Measurements from ENCODE around the gene OR10D3. TPM values are rescaled to one million over a fixed set of nuclear protein-coding genes. Genes with fewer than 3 reads are reported as not detected.

The OR10D3 gene
- total and polyA plus RNA-seq, 10 of the 15 experiments (the other 5 are each of a cell fraction or from before 2014, with no cell fraction given): not detected

- H3K9ac ChIP-seq (ENCODE audit: control insufficient read depth, insufficient read depth, low read length): no peak overlapping the region
- H3K9me3 ChIP-seq (replicated peaks; ENCODE audit: control insufficient read depth, insufficient read depth, low read length): no peaks in the 10 kb centered on the region
- no peak overlapping the region for H3K4me3 ChIP-seq
- no peaks in the 10 kb centered on the region for H4K20me1 ChIP-seq (ENCODE audit: control insufficient read depth, insufficient read depth)
- BruUV-seq (replicated peaks): no TSS peak
- DNase-seq (ENCODE audit: low read depth, low spot score) (no peak), FAIRE-seq (no peak), ATAC-seq (no peak)
- intact Hi-C loops (cut with micrococcal nuclease; ENCODE audit: unreplicated experiment): no loop called here
- no peak overlapping the region for H3K4me2 ChIP-seq (ENCODE audit: control insufficient read depth, insufficient read depth)
- TF ChIP-seq ZNF274 (IDR thresholded peaks at IDR 0.05; ENCODE audit: insufficient read depth, insufficient read length) (no peak), POLR2AphosphoS2 (IDR thresholded peaks at IDR 0.05; ENCODE audit: low read depth, low read length) (no peak), CHD1 (IDR thresholded peaks at IDR 0.05; ENCODE audit: low read depth, low read length) (no peak), NFYA (IDR thresholded peaks at IDR 0.05; ENCODE audit: borderline replicate concordance, low read depth, low read length) (no peak), ESRRA (IDR thresholded peaks at IDR 0.05; ENCODE audit: low read length) (no peak), CHD4 (IDR thresholded peaks at IDR 0.05) (no peak), BRCA1 (IDR thresholded peaks at IDR 0.05; ENCODE audit: low read depth, low read length) (no peak)
- no peaks in the 10 kb centered on the region; a peak in 1 of 4 replicates for H3K27me3 ChIP-seq (replicated peaks in 1 of 2; ENCODE audit: control insufficient read depth in 2 of 2, insufficient read depth in 2 of 2, low read length in 1 of 2)
- SMC1A ChIA-PET (ENCODE audit: uncharacterized antibody, unreplicated experiment): interaction anchor here (1.0 kb wide), 1 partner anchor 90 kb away, joined by 3 read pairs; no protein-coding TSS in a partner anchor
- POLR2A ChIA-PET: no interaction called here
- H3K36me3 ChIP-seq (ENCODE audit: control insufficient read depth in 2 of 2, insufficient read depth in 2 of 2, low read length in 1 of 2): no peaks in the 10 kb centered on the region
- CTCF ChIA-PET: no interaction called here
- no peaks in the 10 kb centered on the region for H3K4me1 ChIP-seq (ENCODE audit: control insufficient read depth, insufficient read depth, low read length)
- no peaks in the 10 kb centered on the region for H3K79me2 ChIP-seq (ENCODE audit: control insufficient read depth, insufficient read depth, low read length)
- no peak overlapping the region for H3K27ac ChIP-seq (ENCODE audit: control insufficient read depth, insufficient read depth)
- H2AFZ ChIP-seq (ENCODE audit: control insufficient read depth, low read depth, low read length): no peak overlapping the region
- RAD21 ChIA-PET (ENCODE audit: unreplicated experiment): no interaction called here
- in situ Hi-C loops (cut with MboI): no loop called here
These were observed 28.2 kb downstream of the OR10D3 start for GRCh38 chr11:124211321-124211720.

GRCh38 chr11:124214027-124214426 is 30.9 kb downstream of the OR10D3 start:
- in situ Hi-C loops (cut with MboI): no loop called here
- H3K9me3 ChIP-seq (replicated peaks; ENCODE audit: control insufficient read depth, insufficient read depth, low read length): no peaks in the 10 kb centered on the region
- DNase-seq (ENCODE audit: low read depth, low spot score): no peak
- no peak for TF ChIP-seq REST (IDR thresholded peaks at IDR 0.05; ENCODE audit: low read depth, low read length)
- no peak for TF ChIP-seq PML (IDR thresholded peaks at IDR 0.05; ENCODE audit: low read length)
- no peak for TF ChIP-seq CEBPB (IDR thresholded peaks at IDR 0.05; ENCODE audit: borderline replicate concordance in 1 of 2, low read depth in 2 of 2, low read length in 2 of 2)
- ChIA-PET POLR2A (no interaction called here), SMC1A (ENCODE audit: uncharacterized antibody, unreplicated experiment) (interaction anchor here (1.0 to 1.3 kb wide), 2 partner anchors 11 to 20 kb away, joined by 3 read pairs; no protein-coding TSS in a partner anchor), RAD21 (ENCODE audit: unreplicated experiment) (no interaction called here), CTCF (no interaction called here)
- no peak overlapping the region for H2AFZ ChIP-seq (ENCODE audit: control insufficient read depth, low read depth, low read length)
- WGBS (ENCODE audit: insufficient coverage, insufficient replicate concordance, low lambda C conversion rate, missing lambda C conversion rate): 24% methylated on average over 3 of the region's 3 CpGs
- no peaks in the 10 kb centered on the region for H4K20me1 ChIP-seq (ENCODE audit: control insufficient read depth, insufficient read depth)
- H3K9ac ChIP-seq (ENCODE audit: control insufficient read depth, insufficient read depth, low read length): no peak overlapping the region
- no peak for ATAC-seq
- BruUV-seq (replicated peaks): no TSS peak
- H3K4me1 ChIP-seq (ENCODE audit: control insufficient read depth, insufficient read depth, low read length): no peaks in the 10 kb centered on the region
- H3K36me3 ChIP-seq (ENCODE audit: control insufficient read depth in 2 of 2, insufficient read depth in 2 of 2, low read length in 1 of 2): no peaks in the 10 kb centered on the region
- H3K27me3 ChIP-seq (replicated peaks in 1 of 2; ENCODE audit: control insufficient read depth in 2 of 2, insufficient read depth in 2 of 2, low read length in 1 of 2): no peaks in the 10 kb centered on the region; a peak in 1 of 4 replicates
- no peak overlapping the region for H3K27ac ChIP-seq (ENCODE audit: control insufficient read depth, insufficient read depth)
- H3K4me2 ChIP-seq (ENCODE audit: control insufficient read depth, insufficient read depth): no peak overlapping the region
- intact Hi-C loops (cut with micrococcal nuclease; ENCODE audit: unreplicated experiment): no loop called here
- H3K4me3 ChIP-seq: no peak overlapping the region
- H3K79me2 ChIP-seq (ENCODE audit: control insufficient read depth, insufficient read depth, low read length): no peaks in the 10 kb centered on the region
- FAIRE-seq: no peak

All from GM12878 (cell line).